ENCODE measurements around the gene IER3. TPM values are rescaled to one million over a fixed set of nuclear protein-coding genes. Genes with fewer than 3 reads are reported as not detected.

IER3 gene
- total RNA-seq, 1 experiment from 2014 or later: 82.4 TPM

DNA sequence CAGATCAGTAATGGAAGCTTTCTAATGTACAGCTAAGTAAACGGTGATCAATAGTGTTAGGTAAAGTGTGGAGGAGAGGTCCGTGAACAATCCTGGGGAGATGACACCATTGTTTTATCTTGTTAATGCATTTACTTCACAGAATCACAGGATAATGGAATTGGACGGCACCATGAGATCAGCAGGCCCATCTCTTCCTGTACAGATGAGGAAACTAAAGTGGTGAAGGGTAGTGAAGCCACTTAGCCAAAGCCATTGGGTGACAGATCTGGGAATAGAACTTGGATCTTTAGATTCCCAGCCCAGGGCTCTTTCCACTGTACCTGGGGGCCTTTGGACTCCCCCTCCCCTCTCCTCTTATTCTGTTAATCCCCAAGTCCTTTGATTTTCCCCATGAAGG lies 26.2 kb upstream of the IER3 start (continued):
- TF ChIP-seq, protein P1, sequence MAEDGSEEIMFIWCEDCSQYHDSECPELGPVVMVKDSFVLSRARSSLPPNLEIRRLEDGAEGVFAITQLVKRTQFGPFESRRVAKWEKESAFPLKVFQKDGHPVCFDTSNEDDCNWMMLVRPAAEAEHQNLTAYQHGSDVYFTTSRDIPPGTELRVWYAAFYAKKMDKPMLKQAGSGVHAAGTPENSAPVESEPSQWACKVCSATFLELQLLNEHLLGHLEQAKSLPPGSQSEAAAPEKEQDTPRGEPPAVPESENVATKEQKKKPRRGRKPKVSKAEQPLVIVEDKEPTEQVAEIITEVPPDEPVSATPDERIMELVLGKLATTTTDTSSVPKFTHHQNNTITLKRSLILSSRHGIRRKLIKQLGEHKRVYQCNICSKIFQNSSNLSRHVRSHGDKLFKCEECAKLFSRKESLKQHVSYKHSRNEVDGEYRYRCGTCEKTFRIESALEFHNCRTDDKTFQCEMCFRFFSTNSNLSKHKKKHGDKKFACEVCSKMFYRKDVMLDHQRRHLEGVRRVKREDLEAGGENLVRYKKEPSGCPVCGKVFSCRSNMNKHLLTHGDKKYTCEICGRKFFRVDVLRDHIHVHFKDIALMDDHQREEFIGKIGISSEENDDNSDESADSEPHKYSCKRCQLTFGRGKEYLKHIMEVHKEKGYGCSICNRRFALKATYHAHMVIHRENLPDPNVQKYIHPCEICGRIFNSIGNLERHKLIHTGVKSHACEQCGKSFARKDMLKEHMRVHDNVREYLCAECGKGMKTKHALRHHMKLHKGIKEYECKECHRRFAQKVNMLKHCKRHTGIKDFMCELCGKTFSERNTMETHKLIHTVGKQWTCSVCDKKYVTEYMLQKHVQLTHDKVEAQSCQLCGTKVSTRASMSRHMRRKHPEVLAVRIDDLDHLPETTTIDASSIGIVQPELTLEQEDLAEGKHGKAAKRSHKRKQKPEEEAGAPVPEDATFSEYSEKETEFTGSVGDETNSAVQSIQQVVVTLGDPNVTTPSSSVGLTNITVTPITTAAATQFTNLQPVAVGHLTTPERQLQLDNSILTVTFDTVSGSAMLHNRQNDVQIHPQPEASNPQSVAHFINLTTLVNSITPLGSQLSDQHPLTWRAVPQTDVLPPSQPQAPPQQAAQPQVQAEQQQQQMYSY (CRISPR knock-in tag; IDR thresholded peaks at IDR 0.05): no peak
- TF ChIP-seq FOXP1 (CRISPR knock-in tag; IDR thresholded peaks at IDR 0.05; ENCODE audit: borderline replicate concordance) (no peak), NR2C2 (CRISPR knock-in tag; IDR thresholded peaks at IDR 0.05) (no peak)

DNA sequence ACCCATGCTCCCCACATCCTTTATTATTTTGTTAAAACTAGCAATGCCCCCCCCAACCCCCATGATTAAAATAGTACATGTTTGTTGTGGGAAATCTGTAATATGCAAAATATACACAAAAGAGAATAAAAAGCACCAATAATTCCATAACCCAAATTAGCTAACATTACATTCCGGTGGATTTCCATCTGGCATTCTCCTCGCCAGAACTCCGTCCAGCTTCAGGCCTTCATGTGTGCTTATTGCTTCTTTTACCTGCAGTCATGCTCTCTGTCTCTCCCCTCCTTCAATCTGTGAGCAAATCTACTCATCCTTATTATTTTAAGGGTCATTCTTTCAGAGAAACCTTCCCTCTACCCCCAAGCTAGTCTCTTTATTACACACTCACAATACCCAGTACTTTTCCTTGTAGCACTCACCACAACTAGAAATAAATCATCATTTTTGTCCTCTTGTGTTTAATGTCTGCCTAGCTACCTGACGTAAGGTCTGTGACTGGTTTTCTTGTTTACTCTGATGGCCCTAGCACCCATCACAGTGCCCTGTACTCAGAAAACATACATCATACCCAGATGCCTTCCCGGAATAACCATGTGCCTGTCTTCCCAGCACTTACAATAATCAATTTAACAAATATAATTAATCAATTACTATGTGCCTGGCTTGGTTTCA lies 25.6 kb upstream of the IER3 start:
- CTCF ChIA-PET: interaction anchor here (0.8 to 1.5 kb wide), 2 partner anchors 39 to 91 kb away, joined by 3 to 4 read pairs; no protein-coding TSS in a partner anchor
- Mint-ChIP-seq H3K27ac (no peak overlapping the region), H3K36me3 (no peaks in the 10 kb centered on the region), H3K9me3 (peaks cover 4% of the 10 kb centered on the region; the same call in 1 of the 2 replicates), H3K4me3 (no peak overlapping the region), H3K4me1 (peaks cover 45% of the 10 kb centered on the region), H3K27me3 (ENCODE audit: low read depth) (no peaks in the 10 kb centered on the region; the same call in 1 of the 2 replicates)
- TF ChIP-seq, protein P2, sequence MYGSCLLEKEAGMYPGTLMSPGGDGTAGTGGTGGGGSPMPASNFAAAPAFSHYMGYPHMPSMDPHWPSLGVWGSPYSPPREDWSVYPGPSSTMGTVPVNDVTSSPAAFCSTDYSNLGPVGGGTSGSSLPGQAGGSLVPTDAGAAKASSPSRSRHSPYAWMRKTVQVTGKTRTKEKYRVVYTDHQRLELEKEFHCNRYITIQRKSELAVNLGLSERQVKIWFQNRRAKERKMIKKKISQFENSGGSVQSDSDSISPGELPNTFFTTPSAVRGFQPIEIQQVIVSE (CRISPR knock-in tag; IDR thresholded peaks at IDR 0.05; ENCODE audit: borderline replicate concordance): no peak
- no peak for TF ChIP-seq FOXP1 (CRISPR knock-in tag; IDR thresholded peaks at IDR 0.05; ENCODE audit: borderline replicate concordance)
- TF ChIP-seq ESRRA (CRISPR knock-in tag; IDR thresholded peaks at IDR 0.05; ENCODE audit: borderline replicate concordance): no peak
- TF ChIP-seq, protein P3, sequence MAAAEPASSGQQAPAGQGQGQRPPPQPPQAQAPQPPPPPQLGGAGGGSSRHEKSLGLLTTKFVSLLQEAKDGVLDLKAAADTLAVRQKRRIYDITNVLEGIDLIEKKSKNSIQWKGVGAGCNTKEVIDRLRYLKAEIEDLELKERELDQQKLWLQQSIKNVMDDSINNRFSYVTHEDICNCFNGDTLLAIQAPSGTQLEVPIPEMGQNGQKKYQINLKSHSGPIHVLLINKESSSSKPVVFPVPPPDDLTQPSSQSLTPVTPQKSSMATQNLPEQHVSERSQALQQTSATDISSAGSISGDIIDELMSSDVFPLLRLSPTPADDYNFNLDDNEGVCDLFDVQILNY (CRISPR knock-in tag; IDR thresholded peaks at IDR 0.05): no peak
- TF ChIP-seq ZNF396 (CRISPR knock-in tag; IDR thresholded peaks at IDR 0.05; ENCODE audit: borderline replicate concordance): no peak
- no peak for TF ChIP-seq KAT7 (CRISPR knock-in tag; IDR thresholded peaks at IDR 0.05; ENCODE audit: borderline replicate concordance)
- TF ChIP-seq, protein P4, sequence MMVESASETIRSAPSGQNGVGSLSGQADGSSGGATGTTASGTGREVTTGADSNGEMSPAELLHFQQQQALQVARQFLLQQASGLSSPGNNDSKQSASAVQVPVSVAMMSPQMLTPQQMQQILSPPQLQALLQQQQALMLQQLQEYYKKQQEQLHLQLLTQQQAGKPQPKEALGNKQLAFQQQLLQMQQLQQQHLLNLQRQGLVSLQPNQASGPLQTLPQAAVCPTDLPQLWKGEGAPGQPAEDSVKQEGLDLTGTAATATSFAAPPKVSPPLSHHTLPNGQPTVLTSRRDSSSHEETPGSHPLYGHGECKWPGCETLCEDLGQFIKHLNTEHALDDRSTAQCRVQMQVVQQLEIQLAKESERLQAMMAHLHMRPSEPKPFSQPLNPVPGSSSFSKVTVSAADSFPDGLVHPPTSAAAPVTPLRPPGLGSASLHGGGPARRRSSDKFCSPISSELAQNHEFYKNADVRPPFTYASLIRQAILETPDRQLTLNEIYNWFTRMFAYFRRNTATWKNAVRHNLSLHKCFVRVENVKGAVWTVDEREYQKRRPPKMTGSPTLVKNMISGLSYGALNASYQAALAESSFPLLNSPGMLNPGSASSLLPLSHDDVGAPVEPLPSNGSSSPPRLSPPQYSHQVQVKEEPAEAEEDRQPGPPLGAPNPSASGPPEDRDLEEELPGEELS (CRISPR knock-in tag; IDR thresholded peaks at IDR 0.05): no peak
- TF ChIP-seq, protein P5, sequence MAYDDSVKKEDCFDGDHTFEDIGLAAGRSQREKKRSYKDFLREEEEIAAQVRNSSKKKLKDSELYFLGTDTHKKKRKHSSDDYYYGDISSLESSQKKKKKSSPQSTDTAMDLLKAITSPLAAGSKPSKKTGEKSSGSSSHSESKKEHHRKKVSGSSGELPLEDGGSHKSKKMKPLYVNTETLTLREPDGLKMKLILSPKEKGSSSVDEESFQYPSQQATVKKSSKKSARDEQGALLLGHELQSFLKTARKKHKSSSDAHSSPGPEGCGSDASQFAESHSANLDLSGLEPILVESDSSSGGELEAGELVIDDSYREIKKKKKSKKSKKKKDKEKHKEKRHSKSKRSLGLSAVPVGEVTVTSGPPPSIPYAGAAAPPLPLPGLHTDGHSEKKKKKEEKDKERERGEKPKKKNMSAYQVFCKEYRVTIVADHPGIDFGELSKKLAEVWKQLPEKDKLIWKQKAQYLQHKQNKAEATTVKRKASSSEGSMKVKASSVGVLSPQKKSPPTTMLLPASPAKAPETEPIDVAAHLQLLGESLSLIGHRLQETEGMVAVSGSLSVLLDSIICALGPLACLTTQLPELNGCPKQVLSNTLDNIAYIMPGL (CRISPR knock-in tag; IDR thresholded peaks at IDR 0.05): no peak
- TF ChIP-seq RELA (CRISPR knock-in tag; IDR thresholded peaks at IDR 0.05; ENCODE audit: borderline replicate concordance): no peak
- no peak for TF ChIP-seq CREB1 (CRISPR knock-in tag; IDR thresholded peaks at IDR 0.05)
- no peak for TF ChIP-seq TP53 (CRISPR knock-in tag; IDR thresholded peaks at IDR 0.05)
- TF ChIP-seq MYBL2 (CRISPR knock-in tag; IDR thresholded peaks at IDR 0.05): no peak
- TF ChIP-seq NR1H2 (CRISPR knock-in tag; IDR thresholded peaks at IDR 0.05): no peak
- ATAC-seq (no peak), DNase-seq (ENCODE audit: low spot score) (no peak)
- POLR2A ChIA-PET: no interaction called here

All from WTC11 (cell line).